Measurements from ENCODE around the gene CCDC126. TPM values are rescaled to one million over a fixed set of nuclear protein-coding genes. Genes with fewer than 3 reads are reported as not detected.
"Not testable (repeated sequence)": the region's sequence is repeated elsewhere in the genome, so short reads cannot be mapped to it uniquely, and the experiment has no call there.

The CCDC126 gene
- total RNA-seq, 2 experiments from 2014 or later: 9.5 to 9.7 TPM

DNA sequence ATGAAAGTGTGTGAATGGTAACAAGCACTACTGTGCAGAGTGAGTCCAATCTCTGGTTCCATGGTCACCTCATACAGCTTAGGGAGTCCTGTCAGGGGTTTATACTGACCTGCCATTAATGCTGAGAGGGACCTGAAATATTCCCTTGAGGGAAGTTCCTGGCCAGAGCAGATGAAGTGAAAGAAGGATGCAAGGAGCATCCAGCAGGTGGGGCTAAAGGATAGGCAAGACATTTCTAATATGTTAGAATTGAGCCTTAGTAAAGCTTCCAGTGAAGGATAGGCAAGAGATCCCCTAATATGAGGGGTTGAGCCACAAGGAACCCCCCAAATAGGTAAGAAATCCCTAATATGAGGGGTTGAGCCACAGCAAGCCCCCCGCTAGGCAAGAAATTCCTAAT, 57.3 kb downstream of the CCDC126 start:
- ChIA-PET POLR2A (no interaction called here), CTCF (no interaction called here)
- H3K36me3 Mint-ChIP-seq (ENCODE audit: low read depth): peaks cover 6% of the 10 kb centered on the region
- H3K9me3 Mint-ChIP-seq: peaks cover 28% of the 10 kb centered on the region
- H3K27ac Mint-ChIP-seq: no peak overlapping the region
- DNase-seq: no peak
- no peak overlapping the region for H3K4me3 Mint-ChIP-seq
- H3K4me1 Mint-ChIP-seq: no peaks in the 10 kb centered on the region
- H3K27me3 Mint-ChIP-seq: no peaks in the 10 kb centered on the region

DNA sequence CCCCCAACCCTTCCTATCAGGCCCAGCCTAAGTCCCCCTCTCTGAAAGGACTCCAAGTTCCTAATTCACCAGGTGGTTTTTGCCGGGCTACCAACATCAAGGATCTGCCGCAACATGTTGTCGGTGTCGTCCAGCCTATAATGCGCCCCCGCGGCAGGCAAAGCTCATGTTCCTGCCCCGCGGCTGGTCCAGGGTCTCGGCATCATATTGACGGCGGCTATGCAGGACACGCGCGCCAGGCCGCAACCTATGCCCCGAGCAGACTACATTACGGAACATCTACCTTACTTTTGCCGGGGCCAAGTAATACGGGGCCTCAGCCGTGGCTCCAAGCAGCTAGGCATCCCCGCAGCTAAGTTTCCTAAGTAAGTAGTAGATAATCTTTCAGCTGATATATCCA, 58.3 kb downstream of the CCDC126 start:
- POLR2A ChIA-PET: no interaction called here

GRCh38 chr7:23658831-23659427, 61.7 kb downstream of the CCDC126 start:
- peaks cover 3% of the 10 kb centered on the region for H3K36me3 Mint-ChIP-seq (ENCODE audit: low read depth)
- peaks cover 22% of the 10 kb centered on the region for H3K9me3 Mint-ChIP-seq
- ChIA-PET CTCF (no interaction called here), POLR2A (no interaction called here)
- no peaks in the 10 kb centered on the region for H3K27me3 Mint-ChIP-seq
- H3K4me1 Mint-ChIP-seq: no peaks in the 10 kb centered on the region
- no peak overlapping the region for H3K27ac Mint-ChIP-seq
- DNase-seq: no peak
- H3K4me3 Mint-ChIP-seq: no peak overlapping the region

More for the DNA sequence above, 58.3 kb downstream of the CCDC126 start:
- Mint-ChIP-seq H3K4me1 (no peaks in the 10 kb centered on the region), H3K27ac (no peak overlapping the region), H3K27me3 (no peaks in the 10 kb centered on the region), H3K9me3 (peaks cover 29% of the 10 kb centered on the region), H3K4me3 (no peak overlapping the region), H3K36me3 (ENCODE audit: low read depth) (peaks cover 6% of the 10 kb centered on the region)
- no peak for DNase-seq
- CTCF ChIA-PET: no interaction called here

GRCh38 chr7:23661385-23661784, 64.2 kb downstream of the CCDC126 start:
- no peaks in the 10 kb centered on the region for H3K27me3 Mint-ChIP-seq
- peaks cover 11% of the 10 kb centered on the region for H3K9me3 Mint-ChIP-seq
- DNase-seq: no peak
- CTCF ChIA-PET: no interaction called here
- no peak overlapping the region for H3K27ac Mint-ChIP-seq
- H3K36me3 Mint-ChIP-seq (ENCODE audit: low read depth): no peaks in the 10 kb centered on the region
- POLR2A ChIA-PET: no interaction called here
- H3K4me3 Mint-ChIP-seq: no peak overlapping the region
- no peaks in the 10 kb centered on the region for H3K4me1 Mint-ChIP-seq

DNA sequence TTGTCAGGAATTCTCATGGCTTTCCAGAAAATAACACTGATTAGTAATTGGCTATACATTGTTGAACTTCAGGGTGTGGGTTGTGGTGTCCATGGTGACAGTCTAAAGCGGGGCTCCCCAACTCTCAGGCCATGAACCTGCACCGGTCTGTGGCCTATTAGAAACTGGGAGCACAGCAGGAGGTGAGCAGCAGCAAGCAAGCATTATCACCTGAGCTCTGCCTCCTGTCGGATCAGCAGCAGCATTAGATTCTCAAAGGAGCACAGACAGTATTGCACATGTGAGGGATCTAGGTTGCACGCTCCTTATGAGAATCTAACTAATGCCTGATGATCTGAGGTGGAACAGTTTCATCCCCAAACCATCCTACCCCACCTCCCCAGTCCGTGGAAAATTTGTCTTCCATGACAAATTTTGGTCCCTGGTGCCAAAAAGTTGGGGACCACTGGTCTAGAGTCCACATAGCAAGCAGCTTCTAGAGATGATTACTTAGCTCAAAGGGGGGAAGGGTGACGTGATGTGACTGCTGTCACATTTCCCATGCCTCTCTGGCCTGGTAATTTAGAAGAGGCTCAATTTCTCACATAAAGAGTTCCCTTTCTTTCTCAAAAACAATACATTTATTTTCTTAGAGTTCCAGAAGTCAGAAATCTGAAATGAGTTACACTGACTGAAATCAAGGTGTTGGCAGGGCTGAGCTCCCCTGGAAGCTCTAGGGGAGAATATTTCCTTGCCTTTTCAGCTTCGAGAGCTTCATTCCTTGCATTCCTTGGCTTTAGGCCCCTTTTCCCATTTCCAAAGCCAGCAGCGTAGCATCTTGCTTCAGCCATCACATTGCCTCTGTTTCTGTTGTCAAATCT, 65.2 kb downstream of the CCDC126 start:
- ChIA-PET CTCF (no interaction called here), POLR2A (no interaction called here)
- no peak for DNase-seq
- peaks cover 11% of the 10 kb centered on the region for H3K9me3 Mint-ChIP-seq
- H3K27ac Mint-ChIP-seq: no peak overlapping the region
- no peaks in the 10 kb centered on the region for H3K27me3 Mint-ChIP-seq
- H3K4me3 Mint-ChIP-seq: no peak overlapping the region
- no peaks in the 10 kb centered on the region for H3K36me3 Mint-ChIP-seq (ENCODE audit: low read depth)
- no peaks in the 10 kb centered on the region for H3K4me1 Mint-ChIP-seq

GRCh38 chr7:23662984-23663313, 65.8 kb downstream of the CCDC126 start:
- no peaks in the 10 kb centered on the region for H3K36me3 Mint-ChIP-seq (ENCODE audit: low read depth)
- no peaks in the 10 kb centered on the region for H3K4me1 Mint-ChIP-seq
- POLR2A ChIA-PET: no interaction called here
- H3K27ac Mint-ChIP-seq: no peak overlapping the region
- H3K9me3 Mint-ChIP-seq: peaks cover 11% of the 10 kb centered on the region
- DNase-seq: no peak
- H3K27me3 Mint-ChIP-seq: no peaks in the 10 kb centered on the region
- no peak overlapping the region for H3K4me3 Mint-ChIP-seq
- CTCF ChIA-PET: no interaction called here

- Mint-ChIP-seq H3K36me3 (ENCODE audit: low read depth) (no peaks in the 10 kb centered on the region), H3K4me1 (no peaks in the 10 kb centered on the region), H3K27ac (no peak overlapping the region), H3K4me3 (no peak overlapping the region), H3K27me3 (no peaks in the 10 kb centered on the region), H3K9me3 (peaks cover 3% of the 10 kb centered on the region)
- DNase-seq: no peak
- CTCF ChIA-PET: no interaction called here
- POLR2A ChIA-PET: no interaction called here
Measured at GRCh38 chr7:23664122-23664521, 66.9 kb downstream of the CCDC126 start.

DNA sequence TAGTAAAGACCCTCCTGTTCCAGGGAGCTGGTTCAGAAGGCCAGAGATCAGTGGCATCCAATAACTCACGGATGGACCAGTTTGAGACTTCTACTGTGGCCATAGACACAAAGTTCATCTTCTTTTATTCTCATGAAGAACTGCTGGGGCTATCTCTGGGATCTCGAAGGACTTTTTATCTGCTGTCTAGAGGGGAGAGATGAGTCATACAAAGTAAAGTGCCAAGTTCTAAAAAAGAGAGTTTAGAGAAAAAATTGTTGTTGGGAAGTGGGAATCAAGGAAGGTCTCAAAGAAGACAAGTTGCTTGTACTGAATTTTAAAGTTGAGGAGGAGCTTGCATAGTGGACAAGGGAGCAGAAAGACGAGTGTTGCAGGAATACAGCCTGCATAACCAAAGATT, 74.9 kb downstream of the CCDC126 start:
- H3K27ac Mint-ChIP-seq: no peak overlapping the region
- POLR2A ChIA-PET: no interaction called here
- no peaks in the 10 kb centered on the region for H3K36me3 Mint-ChIP-seq (ENCODE audit: low read depth)
- no peak overlapping the region for H3K4me3 Mint-ChIP-seq
- CTCF ChIA-PET: interaction anchor here (1.0 to 1.4 kb wide), 2 partner anchors 101 to 125 kb away, joined by 3 to 5 read pairs; no protein-coding TSS in a partner anchor
- DNase-seq: no peak
- no peaks in the 10 kb centered on the region for H3K4me1 Mint-ChIP-seq
- peaks cover 21% of the 10 kb centered on the region for H3K27me3 Mint-ChIP-seq
- no peaks in the 10 kb centered on the region for H3K9me3 Mint-ChIP-seq

DNA sequence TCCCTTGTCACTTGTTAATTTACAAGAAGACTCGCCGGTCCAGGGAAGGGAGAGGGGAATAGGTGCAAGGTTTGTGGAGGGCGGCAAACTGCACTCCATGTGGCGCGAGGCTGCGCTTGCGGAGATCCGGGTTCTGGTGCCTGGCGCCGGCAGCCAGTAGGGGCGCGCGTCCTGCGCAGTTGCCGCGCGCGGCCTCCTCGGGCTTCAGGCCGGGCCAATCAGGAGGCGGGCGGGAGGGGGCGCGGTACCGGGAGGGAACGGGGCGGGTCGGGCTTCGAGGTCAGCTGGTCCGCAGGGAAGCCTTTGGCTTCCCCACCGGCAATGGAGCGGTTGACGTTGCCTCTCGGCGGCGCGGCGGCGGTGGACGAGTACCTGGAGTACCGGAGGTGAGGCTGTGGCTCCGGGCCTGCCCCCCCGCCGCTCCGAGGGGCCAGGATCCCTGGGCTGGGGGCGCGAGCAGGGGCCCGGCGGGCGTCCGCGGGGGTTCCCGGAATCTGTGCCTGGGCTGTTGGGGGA, 82.8 kb downstream of the CCDC126 start, which contains the start of gene FAM221A:
Gene FAM221A (plus strand): TSS at position 302 of the 516 bp plus-strand sequence. CDS start 20 bp downstream, at position 322.
- ChIA-PET CTCF (interaction anchor here (0.9 to 5.7 kb wide), 4 partner anchors 10 to 88 kb away, joined by 3 to 31 read pairs (median 4); no protein-coding TSS in a partner anchor), POLR2A (interaction anchor here (1.3 kb wide), 1 partner anchor 15 kb away, joined by 3 read pairs; no protein-coding TSS in a partner anchor)
- no peaks in the 10 kb centered on the region for H3K36me3 Mint-ChIP-seq (ENCODE audit: low read depth)
- H3K9me3 Mint-ChIP-seq: no peaks in the 10 kb centered on the region
- peaks cover 9% of the 10 kb centered on the region for H3K27me3 Mint-ChIP-seq
- peaks cover 13% of the 10 kb centered on the region for H3K4me1 Mint-ChIP-seq
- H3K27ac Mint-ChIP-seq: no peak within 1 kb of the TSS
- H3K4me3 Mint-ChIP-seq: peak within 1 kb of the TSS; percentile 78
- peak; percentile 84 for DNase-seq

GRCh38 chr7:23680414-23681405, 83.5 kb downstream of the CCDC126 start:
- ChIA-PET POLR2A (interaction anchor here (1.3 kb wide), 1 partner anchor 14 kb away, joined by 3 read pairs; no protein-coding TSS in a partner anchor), CTCF (interaction anchor here (5.7 kb wide), 1 partner anchor 16 kb away, joined by 31 read pairs; no protein-coding TSS in a partner anchor)
- H3K27ac Mint-ChIP-seq: no peak overlapping the region
- peak overlapping the region; percentile 78 for H3K4me3 Mint-ChIP-seq
- peaks cover 13% of the 10 kb centered on the region for H3K4me1 Mint-ChIP-seq
- H3K27me3 Mint-ChIP-seq: peaks cover 5% of the 10 kb centered on the region
- H3K36me3 Mint-ChIP-seq (ENCODE audit: low read depth): no peaks in the 10 kb centered on the region
- DNase-seq: peak; percentile 59
- H3K9me3 Mint-ChIP-seq: no peaks in the 10 kb centered on the region

- DNase-seq; H3K36me3 Mint-ChIP-seq (ENCODE audit: low read depth); H3K9me3 Mint-ChIP-seq; H3K27me3 Mint-ChIP-seq; H3K27ac Mint-ChIP-seq; POLR2A ChIA-PET; H3K4me3 Mint-ChIP-seq: not testable (repeated sequence)
- H3K4me1 Mint-ChIP-seq: peaks cover 13% of the 10 kb centered on the region
- CTCF ChIA-PET: interaction anchor here (0.9 to 1.6 kb wide), 3 partner anchors 10 to 86 kb away, joined by 3 to 6 read pairs (median 4); no protein-coding TSS in a partner anchor
Measured at GRCh38 chr7:23684041-23684440, 86.9 kb downstream of the CCDC126 start.

GRCh38 chr7:23685731-23686130, 88.5 kb downstream of the CCDC126 start:
- peaks cover 4% of the 10 kb centered on the region for H3K4me1 Mint-ChIP-seq
- no peak overlapping the region for H3K4me3 Mint-ChIP-seq
- no peaks in the 10 kb centered on the region for H3K27me3 Mint-ChIP-seq
- H3K9me3 Mint-ChIP-seq: no peaks in the 10 kb centered on the region
- no peak for DNase-seq
- peaks cover 4% of the 10 kb centered on the region for H3K36me3 Mint-ChIP-seq (ENCODE audit: low read depth)
- ChIA-PET CTCF (interaction anchor here (1.7 kb wide), 1 partner anchor 11 kb away, joined by 6 read pairs; no protein-coding TSS in a partner anchor), POLR2A (no interaction called here)
- H3K27ac Mint-ChIP-seq: no peak overlapping the region

Measured in activated CD4-positive, alpha-beta memory T cell treated with anti-CD3 and anti-CD28 coated beads, Interleukin-2, amount 10 ng/mL, durations not matched to agents 7 days and 5 days (primary cell).